OCI-LY1 (cell line): ENCODE results near the gene TMEM119.

Experiments used
- H2AFZ ChIP-seq: fragments of 200-600 bp; sonication (generic), shearing (Covaris generic); 2 replicates; pipeline ENCODE4 v1.6.0; 2014; ENCODE audit warnings: antibody characterized with exemption, mild to moderate bottlenecking, low read length
- H3F3A ChIP-seq: fragments of 200-600 bp; sonication (generic), shearing (Covaris generic); 2 replicates; pipeline ENCODE4 v1.6.0; 2014; ENCODE audit warnings: mild to moderate bottlenecking, antibody characterized with exemption, low read length, moderate library complexity; ENCODE audit not compliant: insufficient read depth
- H3K27ac ChIP-seq: fragments of 200-600 bp; sonication (generic); 2 replicates; pipeline ENCODE4 v1.5.1; 2014; ENCODE audit warnings: low read length, mixed run types, mild to moderate bottlenecking, low read depth; ENCODE audit not compliant: poor library complexity, severe bottlenecking
- H3K27me3 ChIP-seq: fragments of 200-600 bp; sonication (generic); 2 replicates; pipeline ENCODE4 v1.6.0; 2014; ENCODE audit warnings: antibody characterized with exemption, mild to moderate bottlenecking, low read length, moderate library complexity; ENCODE audit not compliant: insufficient read depth
- H3K36me3 ChIP-seq: fragments of 200-600 bp; sonication (generic); 2 replicates; pipeline ENCODE4 v1.6.1; 2014; ENCODE audit warnings: mild to moderate bottlenecking, antibody characterized with exemption, low read length, moderate library complexity, mixed read lengths; ENCODE audit not compliant: insufficient read depth
- H3K4me1 ChIP-seq: fragments of 200-600 bp; sonication (generic); 2 replicates; pipeline ENCODE4 v1.5.1; 2014; ENCODE audit warnings: mild to moderate bottlenecking, low read length, moderate library complexity; ENCODE audit not compliant: insufficient read depth, severe bottlenecking
- H3K4me2 ChIP-seq: fragments of 200-600 bp; sonication (generic), shearing (Covaris generic); 2 replicates; pipeline ENCODE4 v1.6.1; 2014; ENCODE audit warnings: low read length
- H3K4me3 ChIP-seq: fragments of 200-600 bp; sonication (generic); 2 replicates; pipeline ENCODE4 v1.5.1; 2014; ENCODE audit warnings: low read length, low read depth, mild to moderate bottlenecking, mixed read lengths; ENCODE audit not compliant: poor library complexity, severe bottlenecking
- H3K79me2 ChIP-seq: fragments of 200-600 bp; shearing (Covaris generic); 2 replicates; pipeline ENCODE4 v1.6.1; 2016; ENCODE audit warnings: mixed run types, low read length, mixed read lengths; ENCODE audit not compliant: insufficient read depth
- H3K9ac ChIP-seq: fragments of 200-600 bp; sonication (generic), shearing (Covaris generic); 2 replicates; pipeline ENCODE4 v1.6.1; 2014; ENCODE audit warnings: mild to moderate bottlenecking, low read length, mixed read lengths
- H3K9me2 ChIP-seq: fragments of 200-600 bp; sonication (generic), shearing (Covaris generic); 2 replicates; pipeline ENCODE4 v1.6.1; 2014; ENCODE audit warnings: low read depth, mild to moderate bottlenecking, low read length, mixed read lengths
- H3K9me3 ChIP-seq: fragments of 200-600 bp; shearing (Covaris generic); 2 replicates; pipeline ENCODE4 v1.6.1; 2014; ENCODE audit warnings: low read length, mixed read lengths
- H4K20me1 ChIP-seq: fragments of 200-600 bp; sonication (generic), shearing (Covaris generic); 2 replicates; pipeline ENCODE4 v1.6.0; 2016; ENCODE audit warnings: mild to moderate bottlenecking, low read length; ENCODE audit not compliant: insufficient read depth
- CTCF ChIP-seq: fragments of 200-600 bp; sonication (generic), shearing (Covaris generic); IDR thresholded peaks from 2 replicates; pipeline ENCODE4 v1.5.1; 2017; ENCODE audit warnings: mild to moderate bottlenecking, antibody characterized with exemption, low read length, moderate library complexity, mixed read lengths
- EZH2 ChIP-seq: fragments of 200-600 bp; sonication (generic), shearing (Covaris generic); IDR thresholded peaks from 2 replicates; pipeline ENCODE4 v1.8.0; 2017; ENCODE audit warnings: borderline replicate concordance, mixed run types, mild to moderate bottlenecking, antibody characterized with exemption, low read length, moderate library complexity, mixed read lengths

The TMEM119 gene

DNA sequence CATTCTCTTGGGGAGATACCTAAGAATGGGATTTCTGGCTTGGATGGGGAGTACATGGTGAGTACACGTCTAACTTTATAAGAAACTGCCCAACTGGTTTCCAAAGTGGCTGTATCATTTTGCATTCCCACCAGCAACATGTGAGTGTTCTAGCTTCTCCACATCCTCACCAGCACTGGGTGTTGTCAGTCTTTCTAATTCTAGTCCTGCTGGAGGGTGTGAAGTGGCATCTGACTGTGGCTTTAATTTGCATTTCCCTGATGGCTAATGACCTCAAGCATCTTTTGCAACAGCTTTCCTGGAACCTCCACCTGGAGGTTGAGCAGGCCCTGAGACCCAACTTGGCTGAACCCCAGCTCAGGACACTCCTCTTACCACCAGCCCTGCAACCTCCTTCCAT is 18.0 kb upstream of the TMEM119 start:
- Histone ChIP-seq H3K79me2 (no peaks in the 10 kb centered on the region), H3K4me2 (no peak overlapping the region), H3K9me2 (no peaks in the 10 kb centered on the region), H3K27me3 (no peaks in the 10 kb centered on the region), H3K9me3 (peaks cover 4% of the 10 kb centered on the region; the same call in 1 of the 2 replicates), H3K9ac (no peak overlapping the region), H3K4me1 (peaks cover 15% of the 10 kb centered on the region), H3K4me3 (no peak overlapping the region), H3K36me3 (no peaks in the 10 kb centered on the region; the same call in 1 of the 2 replicates), H3K27ac (no peak overlapping the region), H3F3A (no peaks in the 10 kb centered on the region), H4K20me1 (no peaks in the 10 kb centered on the region), H2AFZ (no peak overlapping the region)
- no peak for TF ChIP-seq CTCF
- no peak for TF ChIP-seq EZH2

DNA sequence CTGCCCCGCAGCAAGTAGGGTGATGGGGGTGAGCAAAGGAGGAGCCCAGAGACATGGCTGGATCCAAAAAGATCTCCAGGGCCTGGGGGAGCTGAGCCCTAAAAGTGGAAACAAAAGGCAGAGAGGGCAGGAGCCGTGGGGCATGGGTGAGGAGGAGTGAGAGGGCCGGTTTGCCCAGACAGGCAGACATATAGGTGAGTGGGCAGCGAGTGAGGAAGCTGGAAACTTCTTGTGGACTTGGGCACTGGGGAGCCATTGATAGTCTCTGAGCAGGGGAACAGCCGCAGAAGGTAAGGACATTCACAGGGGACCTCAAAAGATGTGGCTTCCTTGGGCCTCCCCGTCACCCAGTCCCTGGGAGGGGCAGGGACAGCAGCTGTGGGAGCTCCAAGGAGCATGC is 16.8 kb upstream of the TMEM119 start:
- Histone ChIP-seq H3K9me3 (peaks cover 4% of the 10 kb centered on the region; the same call in 1 of the 2 replicates), H3K36me3 (no peaks in the 10 kb centered on the region; the same call in 1 of the 2 replicates), H3K79me2 (no peaks in the 10 kb centered on the region), H3K9ac (no peak overlapping the region), H3K4me2 (no peak overlapping the region), H3F3A (no peaks in the 10 kb centered on the region), H3K27ac (no peak overlapping the region), H3K4me1 (peaks cover 15% of the 10 kb centered on the region), H2AFZ (no peak overlapping the region), H3K27me3 (no peaks in the 10 kb centered on the region), H3K4me3 (no peak overlapping the region), H4K20me1 (no peaks in the 10 kb centered on the region), H3K9me2 (no peaks in the 10 kb centered on the region)
- TF ChIP-seq CTCF (no peak), EZH2 (no peak)

GRCh38 chr12:108614041-108614440 is 16.2 kb upstream of the TMEM119 start:
- Histone ChIP-seq H2AFZ (no peak overlapping the region), H3K36me3 (no peaks in the 10 kb centered on the region; the same call in 1 of the 2 replicates), H3K9me3 (peaks cover 4% of the 10 kb centered on the region; the same call in 1 of the 2 replicates), H3K79me2 (no peaks in the 10 kb centered on the region), H3K9me2 (no peaks in the 10 kb centered on the region), H3K4me2 (no peak overlapping the region), H3K9ac (no peak overlapping the region), H3K4me3 (no peak overlapping the region), H3K27me3 (no peaks in the 10 kb centered on the region), H3F3A (no peaks in the 10 kb centered on the region), H3K27ac (no peak overlapping the region), H4K20me1 (no peaks in the 10 kb centered on the region), H3K4me1 (peaks cover 15% of the 10 kb centered on the region)
- no peak for TF ChIP-seq CTCF
- no peak for TF ChIP-seq EZH2
